ENCODE data around the gene GRIP2. TPM values are rescaled to one million over a fixed set of nuclear protein-coding genes. Genes with fewer than 3 reads are reported as not detected.

GRIP2 gene
- total RNA-seq, 1 donor from 2014 or later, result 0.52 TPM

DNA sequence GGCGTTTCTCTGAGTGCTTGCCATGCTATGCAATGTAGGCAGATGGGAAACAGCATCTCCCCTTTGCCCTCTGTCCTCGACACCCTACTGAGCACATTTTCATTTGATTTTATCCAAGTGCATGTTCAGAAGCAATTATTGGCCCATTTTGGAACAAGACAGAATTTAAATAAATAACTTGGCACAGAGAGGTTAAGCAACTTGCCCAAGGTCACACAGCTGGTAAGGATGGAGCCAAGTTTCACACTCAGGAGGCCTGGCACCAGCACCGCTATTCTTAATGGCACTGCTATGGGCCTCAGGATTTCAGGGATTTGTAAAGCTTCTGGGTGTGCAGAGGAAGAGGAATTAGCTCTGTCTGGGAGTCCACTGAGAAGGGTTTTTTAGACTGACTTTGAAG, 2.5 kb upstream of the GRIP2 start:
- no peaks in the 10 kb centered on the region for H3K36me3 ChIP-seq
- H3K4me3 ChIP-seq, result no peak overlapping the region
- DNase-seq, result no peak
- no peaks in the 10 kb centered on the region for H3K4me1 ChIP-seq
- no peak for ATAC-seq
- intact Hi-C loops (cut with DNase I), result no loop called here
- TF ChIP-seq, protein P1, sequence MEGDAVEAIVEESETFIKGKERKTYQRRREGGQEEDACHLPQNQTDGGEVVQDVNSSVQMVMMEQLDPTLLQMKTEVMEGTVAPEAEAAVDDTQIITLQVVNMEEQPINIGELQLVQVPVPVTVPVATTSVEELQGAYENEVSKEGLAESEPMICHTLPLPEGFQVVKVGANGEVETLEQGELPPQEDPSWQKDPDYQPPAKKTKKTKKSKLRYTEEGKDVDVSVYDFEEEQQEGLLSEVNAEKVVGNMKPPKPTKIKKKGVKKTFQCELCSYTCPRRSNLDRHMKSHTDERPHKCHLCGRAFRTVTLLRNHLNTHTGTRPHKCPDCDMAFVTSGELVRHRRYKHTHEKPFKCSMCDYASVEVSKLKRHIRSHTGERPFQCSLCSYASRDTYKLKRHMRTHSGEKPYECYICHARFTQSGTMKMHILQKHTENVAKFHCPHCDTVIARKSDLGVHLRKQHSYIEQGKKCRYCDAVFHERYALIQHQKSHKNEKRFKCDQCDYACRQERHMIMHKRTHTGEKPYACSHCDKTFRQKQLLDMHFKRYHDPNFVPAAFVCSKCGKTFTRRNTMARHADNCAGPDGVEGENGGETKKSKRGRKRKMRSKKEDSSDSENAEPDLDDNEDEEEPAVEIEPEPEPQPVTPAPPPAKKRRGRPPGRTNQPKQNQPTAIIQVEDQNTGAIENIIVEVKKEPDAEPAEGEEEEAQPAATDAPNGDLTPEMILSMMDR (IDR thresholded peaks at IDR 0.05), result no peak
- no peaks in the 10 kb centered on the region for H3K9me3 ChIP-seq
- H3K27me3 ChIP-seq, result no peaks in the 10 kb centered on the region
- H3K27ac ChIP-seq, result no peak overlapping the region

DNA sequence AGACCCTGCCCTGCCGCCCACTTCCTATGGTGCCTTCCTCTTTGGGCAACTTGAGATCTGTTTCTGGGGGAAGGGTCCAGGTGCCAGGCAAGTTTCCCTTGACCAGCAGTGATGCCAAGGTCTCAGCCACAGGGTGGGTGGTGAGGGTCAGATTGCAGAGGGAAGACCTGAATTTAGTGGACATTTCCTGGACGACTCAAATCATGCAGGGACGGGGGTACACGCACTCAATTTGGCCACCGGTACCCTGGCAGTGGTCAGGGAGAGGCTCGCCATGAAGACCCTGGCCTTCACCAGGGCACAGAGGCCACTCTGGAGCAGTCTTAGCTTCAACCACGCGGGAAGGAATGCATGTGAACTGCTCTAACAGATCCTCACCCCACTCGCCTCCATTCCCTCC, 1.5 kb upstream of the GRIP2 start:
- DNase-seq, result no peak
- H3K4me1 ChIP-seq, result no peaks in the 10 kb centered on the region
- no peaks in the 10 kb centered on the region for H3K36me3 ChIP-seq
- intact Hi-C loops (cut with DNase I), result no loop called here
- ATAC-seq, result no peak
- no peaks in the 10 kb centered on the region for H3K27me3 ChIP-seq
- TF ChIP-seq, protein P1 (IDR thresholded peaks at IDR 0.05), result no peak
- no peak overlapping the region for H3K27ac ChIP-seq
- no peak overlapping the region for H3K4me3 ChIP-seq
- H3K9me3 ChIP-seq, result no peaks in the 10 kb centered on the region

DNA sequence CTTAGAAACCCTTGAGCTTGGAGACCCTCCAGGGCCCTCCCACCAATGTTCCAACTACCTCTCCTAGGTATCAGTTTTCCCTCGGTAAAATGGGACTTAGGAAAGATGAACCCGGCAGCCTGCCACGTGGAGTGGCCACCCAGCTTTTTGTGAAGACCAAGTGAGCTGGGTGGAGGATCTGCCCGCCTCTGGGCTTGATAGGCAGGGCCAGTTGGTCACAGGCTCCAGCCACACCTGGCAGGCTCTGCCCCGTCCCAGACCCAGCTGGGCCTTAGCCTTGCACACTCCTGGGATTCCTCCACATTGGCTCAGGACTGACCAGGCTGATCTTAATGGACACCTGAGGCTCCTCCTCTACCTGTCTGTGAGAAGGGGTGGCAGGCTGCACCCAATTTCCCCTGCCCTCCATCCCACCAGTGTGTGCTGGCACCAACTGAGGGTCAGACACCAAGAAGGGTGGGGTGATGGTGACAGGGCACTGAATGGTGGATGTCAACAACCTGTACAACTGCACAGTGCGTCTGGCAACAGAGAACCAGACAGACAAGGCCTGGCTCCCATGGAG, 761 bp upstream of the GRIP2 start:
- Histone ChIP-seq H3K4me1 (no peaks in the 10 kb centered on the region), H3K27me3 (no peaks in the 10 kb centered on the region), H3K9me3 (no peaks in the 10 kb centered on the region), H3K27ac (no peak overlapping the region), H3K4me3 (no peak overlapping the region), H3K36me3 (no peaks in the 10 kb centered on the region)
- DNase-seq, result no peak
- intact Hi-C loops (cut with DNase I), result no loop called here
- TF ChIP-seq, protein P1 (IDR thresholded peaks at IDR 0.05), result no peak
- no peak for ATAC-seq

DNA sequence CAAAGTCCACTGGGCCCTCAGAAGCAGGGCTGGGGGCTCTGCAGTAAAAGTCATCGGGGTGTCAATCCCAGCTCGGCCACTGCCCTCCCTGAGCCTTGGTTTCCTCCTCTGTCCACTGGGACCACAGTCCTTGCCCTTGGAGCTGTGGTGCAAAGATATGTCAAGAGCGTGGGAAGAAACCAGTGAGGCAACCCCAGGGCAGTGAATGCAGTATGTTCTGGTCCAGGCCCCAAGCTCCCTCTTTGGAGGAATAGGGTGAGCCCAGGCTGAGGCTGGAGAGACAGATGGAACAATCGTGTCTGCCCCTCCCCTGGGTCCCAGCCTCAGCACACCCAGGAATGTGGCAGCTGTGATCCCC, 779 bp downstream of the GRIP2 start:
- H3K4me3 ChIP-seq, result no peak overlapping the region
- TF ChIP-seq, protein P1 (IDR thresholded peaks at IDR 0.05), result no peak

DNA sequence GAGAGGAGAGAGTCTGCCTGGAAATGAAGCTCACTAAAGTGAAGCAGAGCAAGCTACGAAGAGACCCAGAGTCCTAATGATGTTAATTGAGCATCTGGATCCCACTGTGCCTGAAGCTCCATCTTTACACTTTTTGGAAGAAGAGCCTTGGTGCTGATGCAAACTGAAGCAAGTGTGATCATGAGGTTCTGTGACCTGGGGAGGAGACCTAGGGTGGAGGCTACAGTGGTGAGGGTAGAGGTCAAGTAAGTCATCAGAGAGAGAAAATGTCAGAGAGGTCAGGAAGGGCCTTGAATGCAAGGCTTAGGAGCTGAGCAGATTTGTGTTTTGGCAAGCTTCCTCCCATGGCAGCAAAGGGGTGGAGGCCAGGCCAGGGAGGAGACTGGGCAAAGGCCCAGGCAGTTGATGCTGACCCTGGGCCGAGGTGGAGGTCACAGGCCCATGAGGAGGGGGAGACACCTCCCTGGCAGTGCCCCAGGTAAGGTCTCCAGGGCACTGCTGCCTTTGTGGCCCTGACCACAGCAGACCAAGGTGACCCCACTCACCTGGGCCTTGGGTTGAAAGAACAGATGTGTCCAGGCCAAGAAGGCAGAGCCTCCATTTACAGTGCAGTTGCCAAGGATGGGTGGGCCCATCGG, 1.6 kb downstream of the GRIP2 start:
- Histone ChIP-seq H3K27ac (no peak overlapping the region), H3K4me3 (no peak overlapping the region), H3K36me3 (no peaks in the 10 kb centered on the region), H3K9me3 (no peaks in the 10 kb centered on the region), H3K27me3 (peaks cover 6% of the 10 kb centered on the region), H3K4me1 (no peaks in the 10 kb centered on the region)
- TF ChIP-seq, protein P1 (IDR thresholded peaks at IDR 0.05), result no peak
- intact Hi-C loops (cut with DNase I), result no loop called here
- no peak for ATAC-seq
- DNase-seq, result no peak

More for the DNA sequence above, 779 bp downstream of the GRIP2 start:
- Histone ChIP-seq H3K4me1 (no peaks in the 10 kb centered on the region), H3K27me3 (peaks cover 6% of the 10 kb centered on the region), H3K36me3 (no peaks in the 10 kb centered on the region), H3K27ac (no peak overlapping the region), H3K9me3 (no peaks in the 10 kb centered on the region)
- ATAC-seq, result no peak
- DNase-seq, result no peak
- intact Hi-C loops (cut with DNase I), result no loop called here
